SH-SY5Y (cell line): ENCODE data around the gene LYZL1.

Experiments
- GATA2 ChIP-seq: IDR thresholded peaks from 2 replicates; pipeline ENCODE4 v1.6.1; 2011; ENCODE audit warnings: mild to moderate bottlenecking, low read depth, low read length
- GATA3 ChIP-seq: IDR thresholded peaks from 2 replicates; pipeline ENCODE4 v1.6.1; 2011; ENCODE audit warnings: low read depth, mild to moderate bottlenecking, low read length, moderate library complexity

GRCh38 chr10:29345144-29345909 is 56.5 kb downstream of the LYZL1 start:
- TF ChIP-seq GATA2 = no peak
- TF ChIP-seq GATA3 = no peak
